GM23338 (cell line): Measurements from ENCODE around the gene RASSF7. TPM values are rescaled to one million over a fixed set of nuclear protein-coding genes. Genes with fewer than 3 reads are reported as not detected.
A peak's percentile ranks its signal among the peaks of the same experiment; 100 is the strongest.

Source experiments
- ATAC-seq: fragments of 200-7000 bp; cut with Tn5 transposase; 3 replicates; pipeline ENCODE4 v1.9.1; 2020
- DNase-seq: peaks from one replicate; pipeline ENCODE4 v3.0.0-alpha.2; 2015; ENCODE audit warnings: low spot score
- H2AFZ ChIP-seq: fragments of 200-600 bp; sonication (generic); 2 replicates; pipeline ENCODE4 v1.8.0; 2016; ENCODE audit warnings: antibody characterized with exemption, mild to moderate bottlenecking, moderate library complexity
- H3F3A ChIP-seq: fragments of 200-600 bp; sonication (generic); replicated peaks from 2 replicates; pipeline ENCODE4 v1.8.0; 2017; ENCODE audit warnings: antibody characterized with exemption, mixed run types, low read depth
- H3K27ac ChIP-seq: fragments of 200-600 bp; sonication (generic); 2 replicates; pipeline ENCODE4 v1.6.1; 2016; ENCODE audit warnings: low read depth
- H3K27me3 ChIP-seq: fragments of 200-600 bp; sonication (generic); 2 replicates; pipeline ENCODE4 v1.8.0; 2016; ENCODE audit warnings: mild to moderate bottlenecking, mixed run types, moderate library complexity; ENCODE audit not compliant: insufficient read depth
- H3K36me3 ChIP-seq: fragments of 200-600 bp; sonication (generic); 2 replicates; pipeline ENCODE4 v1.8.0; 2016; ENCODE audit warnings: mild to moderate bottlenecking; ENCODE audit not compliant: insufficient read depth
- H3K4me1 ChIP-seq: fragments of 200-600 bp; sonication (generic); 2 replicates; pipeline ENCODE4 v1.8.0; 2016; ENCODE audit warnings: mild to moderate bottlenecking, moderate library complexity; ENCODE audit not compliant: insufficient read depth
- H3K4me2 ChIP-seq: fragments of 200-600 bp; sonication (generic); 2 replicates; pipeline ENCODE4 v1.7.1; 2017; ENCODE audit warnings: mixed run types
- H3K4me3 ChIP-seq: fragments of 200-600 bp; sonication (generic); 2 replicates; pipeline ENCODE4 v1.6.1; 2016; ENCODE audit warnings: mixed run types
- H3K79me2 ChIP-seq: fragments of 200-600 bp; sonication (generic); replicated peaks from 2 replicates; pipeline ENCODE4 v1.8.0; 2017; ENCODE audit warnings: mild to moderate bottlenecking; ENCODE audit not compliant: insufficient read depth
- H3K9me2 ChIP-seq: fragments of 200-600 bp; sonication (generic); 2 replicates; pipeline ENCODE4 v1.8.0; 2017; ENCODE audit not compliant: insufficient read depth
- H4K20me1 ChIP-seq: fragments of 200-600 bp; sonication (generic); replicated peaks from 2 replicates; pipeline ENCODE4 v1.8.0; 2017; ENCODE audit warnings: mild to moderate bottlenecking; ENCODE audit not compliant: insufficient read depth
- H3K27ac Mint-ChIP-seq: 2 replicates; pipeline ENCODE4 v1.8.0; 2020; ENCODE audit warnings: inconsistent platforms, mild to moderate bottlenecking, moderate library complexity, mixed read lengths
- H3K27me3 Mint-ChIP-seq: 3 replicates; pipeline ENCODE4 v1.8.0; 2022; ENCODE audit warnings: low read depth, mild to moderate bottlenecking, moderate library complexity, mixed read lengths, inconsistent platforms; ENCODE audit not compliant: insufficient read depth, poor library complexity
- H3K36me3 Mint-ChIP-seq: 3 replicates; pipeline ENCODE4 v1.8.0; 2021; ENCODE audit warnings: low read depth, mild to moderate bottlenecking, inconsistent platforms, moderate library complexity, mixed read lengths
- H3K4me1 Mint-ChIP-seq: 3 replicates; pipeline ENCODE4 v1.8.0; 2020; ENCODE audit warnings: mild to moderate bottlenecking, inconsistent platforms, mixed read lengths
- H3K4me3 Mint-ChIP-seq: 3 replicates; pipeline ENCODE4 v1.8.0; 2021; ENCODE audit warnings: moderate library complexity, mild to moderate bottlenecking, inconsistent platforms, mixed read lengths
- H3K9me3 Mint-ChIP-seq: 3 replicates; pipeline ENCODE4 v1.8.0; 2020; ENCODE audit warnings: moderate library complexity, mild to moderate bottlenecking, inconsistent platforms, mixed read lengths
- CREB1 ChIP-seq: fragments of 250-450 bp; sonication (Bioruptor Pico); IDR thresholded peaks from 2 replicates; pipeline ENCODE4 v1.5.0; 2020; ENCODE audit warnings: low read depth, mild to moderate bottlenecking, moderate library complexity
- CTCF ChIP-seq, 2 experiments: fragments of 200-600 bp in 1 of 2; sonication (generic) in 1 of 2; conservative IDR thresholded peaks; 2 replicates each; pipeline versions ENCODE4 v1.5.1 to v1.6.1; 2016 to 2017; ENCODE audit warnings: antibody characterized with exemption in 2 of 2, low read depth in 2 of 2, mild to moderate bottlenecking in 2 of 2, moderate library complexity in 1 of 2
- EZH2 ChIP-seq: fragments of 200-600 bp; sonication (generic); IDR thresholded peaks from one replicate; pipeline ENCODE4 v1.8.0; 2017; ENCODE audit warnings: antibody characterized with exemption, mild to moderate bottlenecking, low read depth; ENCODE audit not compliant: unreplicated experiment
- JUNB ChIP-seq: IDR thresholded peaks from one replicate; pipeline ENCODE4 v1.6.1; 2016; ENCODE audit warnings: antibody characterized with exemption; ENCODE audit not compliant: unreplicated experiment
- NANOG ChIP-seq: IDR thresholded peaks from 2 replicates; pipeline ENCODE4 v1.6.1; 2016; ENCODE audit warnings: antibody characterized with exemption, borderline replicate concordance
- POLR2AphosphoS5 ChIP-seq: IDR thresholded peaks from 2 replicates; pipeline ENCODE4 v1.6.1; 2016; ENCODE audit warnings: antibody characterized with exemption, low read depth
- ZNF114 ChIP-seq: fragments of 250-450 bp; sonication (Bioruptor Pico); IDR thresholded peaks from 2 replicates; pipeline ENCODE4 v1.5.0; 2020; ENCODE audit warnings: mild to moderate bottlenecking, moderate library complexity
- polyA plus RNA-seq: library from polyadenylated mRNA; unstranded; fragments of >200 nt; fragmentation: Nextera tagmentation; extraction: Ambion mirVana; gene quantifications from 2 replicates; pipeline ENCODE4 v1.2.1, GENCODE V29; 2016
- total RNA-seq: library from RNA; depleted of rRNA; stranded (reverse); fragments of >200 nt; shearing (Covaris generic); gene quantifications from 2 replicates; pipeline ENCODE4 v1.2.3, GENCODE V29; 2014
- TF ChIP-seq, protein P1 (sequence below): fragments of 250-450 bp; sonication (Bioruptor Pico); IDR thresholded peaks from 2 replicates; pipeline ENCODE4 v1.5.0; 2020; ENCODE audit warnings: mild to moderate bottlenecking, moderate library complexity

RASSF7 gene
- total and polyA plus RNA-seq, 2 experiments from 2014 or later, result 39.6 to 64.8 TPM

- TF ChIP-seq, protein P1, sequence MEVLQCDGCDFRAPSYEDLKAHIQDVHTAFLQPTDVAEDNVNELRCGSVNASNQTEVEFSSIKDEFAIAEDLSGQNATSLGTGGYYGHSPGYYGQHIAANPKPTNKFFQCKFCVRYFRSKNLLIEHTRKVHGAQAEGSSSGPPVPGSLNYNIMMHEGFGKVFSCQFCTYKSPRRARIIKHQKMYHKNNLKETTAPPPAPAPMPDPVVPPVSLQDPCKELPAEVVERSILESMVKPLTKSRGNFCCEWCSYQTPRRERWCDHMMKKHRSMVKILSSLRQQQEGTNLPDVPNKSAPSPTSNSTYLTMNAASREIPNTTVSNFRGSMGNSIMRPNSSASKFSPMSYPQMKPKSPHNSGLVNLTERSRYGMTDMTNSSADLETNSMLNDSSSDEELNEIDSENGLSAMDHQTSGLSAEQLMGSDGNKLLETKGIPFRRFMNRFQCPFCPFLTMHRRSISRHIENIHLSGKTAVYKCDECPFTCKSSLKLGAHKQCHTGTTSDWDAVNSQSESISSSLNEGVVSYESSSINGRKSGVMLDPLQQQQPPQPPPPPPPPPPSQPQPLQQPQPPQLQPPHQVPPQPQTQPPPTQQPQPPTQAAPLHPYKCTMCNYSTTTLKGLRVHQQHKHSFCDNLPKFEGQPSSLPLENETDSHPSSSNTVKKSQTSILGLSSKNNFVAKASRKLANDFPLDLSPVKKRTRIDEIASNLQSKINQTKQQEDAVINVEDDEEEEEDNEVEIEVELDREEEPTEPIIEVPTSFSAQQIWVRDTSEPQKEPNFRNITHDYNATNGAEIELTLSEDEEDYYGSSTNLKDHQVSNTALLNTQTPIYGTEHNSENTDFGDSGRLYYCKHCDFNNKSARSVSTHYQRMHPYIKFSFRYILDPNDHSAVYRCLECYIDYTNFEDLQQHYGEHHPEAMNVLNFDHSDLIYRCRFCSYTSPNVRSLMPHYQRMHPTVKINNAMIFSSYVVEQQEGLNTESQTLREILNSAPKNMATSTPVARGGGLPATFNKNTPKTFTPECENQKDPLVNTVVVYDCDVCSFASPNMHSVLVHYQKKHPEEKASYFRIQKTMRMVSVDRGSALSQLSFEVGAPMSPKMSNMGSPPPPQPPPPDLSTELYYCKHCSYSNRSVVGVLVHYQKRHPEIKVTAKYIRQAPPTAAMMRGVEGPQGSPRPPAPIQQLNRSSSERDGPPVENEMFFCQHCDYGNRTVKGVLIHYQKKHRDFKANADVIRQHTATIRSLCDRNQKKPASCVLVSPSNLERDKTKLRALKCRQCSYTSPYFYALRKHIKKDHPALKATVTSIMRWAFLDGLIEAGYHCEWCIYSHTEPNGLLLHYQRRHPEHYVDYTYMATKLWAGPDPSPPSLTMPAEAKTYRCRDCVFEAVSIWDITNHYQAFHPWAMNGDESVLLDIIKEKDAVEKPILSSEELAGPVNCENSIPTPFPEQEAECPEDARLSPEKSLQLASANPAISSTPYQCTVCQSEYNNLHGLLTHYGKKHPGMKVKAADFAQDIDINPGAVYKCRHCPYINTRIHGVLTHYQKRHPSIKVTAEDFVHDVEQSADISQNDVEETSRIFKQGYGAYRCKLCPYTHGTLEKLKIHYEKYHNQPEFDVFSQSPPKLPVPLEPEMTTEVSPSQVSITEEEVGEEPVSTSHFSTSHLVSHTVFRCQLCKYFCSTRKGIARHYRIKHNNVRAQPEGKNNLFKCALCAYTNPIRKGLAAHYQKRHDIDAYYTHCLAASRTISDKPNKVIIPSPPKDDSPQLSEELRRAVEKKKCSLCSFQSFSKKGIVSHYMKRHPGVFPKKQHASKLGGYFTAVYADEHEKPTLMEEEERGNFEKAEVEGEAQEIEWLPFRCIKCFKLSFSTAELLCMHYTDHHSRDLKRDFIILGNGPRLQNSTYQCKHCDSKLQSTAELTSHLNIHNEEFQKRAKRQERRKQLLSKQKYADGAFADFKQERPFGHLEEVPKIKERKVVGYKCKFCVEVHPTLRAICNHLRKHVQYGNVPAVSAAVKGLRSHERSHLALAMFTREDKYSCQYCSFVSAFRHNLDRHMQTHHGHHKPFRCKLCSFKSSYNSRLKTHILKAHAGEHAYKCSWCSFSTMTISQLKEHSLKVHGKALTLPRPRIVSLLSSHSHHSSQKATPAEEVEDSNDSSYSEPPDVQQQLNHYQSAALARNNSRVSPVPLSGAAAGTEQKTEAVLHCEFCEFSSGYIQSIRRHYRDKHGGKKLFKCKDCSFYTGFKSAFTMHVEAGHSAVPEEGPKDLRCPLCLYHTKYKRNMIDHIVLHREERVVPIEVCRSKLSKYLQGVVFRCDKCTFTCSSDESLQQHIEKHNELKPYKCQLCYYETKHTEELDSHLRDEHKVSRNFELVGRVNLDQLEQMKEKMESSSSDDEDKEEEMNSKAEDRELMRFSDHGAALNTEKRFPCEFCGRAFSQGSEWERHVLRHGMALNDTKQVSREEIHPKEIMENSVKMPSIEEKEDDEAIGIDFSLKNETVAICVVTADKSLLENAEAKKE (CRISPR knock-in tag), result no peak
- TF ChIP-seq POLR2AphosphoS5 (no peak), CREB1 (CRISPR knock-in tag) (no peak), NANOG (no peak), EZH2 (no peak)
Observed at GRCh38 chr11:569158-569885, 8.6 kb downstream of the RASSF7 start (continued).

DNA sequence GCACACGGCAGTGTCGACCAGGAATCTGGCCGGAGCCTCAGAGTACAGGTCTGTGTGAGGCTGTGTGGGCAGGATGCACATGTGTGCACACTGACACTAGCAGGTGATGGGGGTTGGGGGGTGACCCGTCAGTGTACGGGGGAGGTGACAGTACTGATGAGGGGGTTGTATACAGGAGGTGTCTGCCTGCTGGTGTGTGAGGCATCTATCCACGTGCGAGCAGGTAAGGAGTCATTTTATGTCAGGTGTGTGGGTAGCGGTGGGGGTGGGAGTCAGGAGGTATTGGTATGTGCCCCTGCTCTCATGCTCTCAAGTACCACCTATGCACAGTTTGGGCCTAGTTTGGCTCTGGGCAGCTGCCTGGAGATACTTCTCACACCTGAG is 11.0 kb downstream of the RASSF7 start:
- Mint-ChIP-seq H3K27me3 (peaks cover 36% of the 10 kb centered on the region), H3K4me3 (peak overlapping the region; percentile 27; the same call in 2 of the 3 replicates), H3K4me1 (peaks cover 21% of the 10 kb centered on the region), H3K27ac (no peak overlapping the region), H3K36me3 (no peaks in the 10 kb centered on the region), H3K9me3 (no peaks in the 10 kb centered on the region)
- Histone ChIP-seq H3K4me2 (peak overlapping the region; percentile 60; the same call in 1 of the 2 replicates), H3K27ac (no peak overlapping the region), H3K27me3 (peaks cover 33% of the 10 kb centered on the region), H3K36me3 (no peaks in the 10 kb centered on the region), H3F3A (peaks cover 2% of the 10 kb centered on the region; the same call in 1 of the 2 replicates), H4K20me1 (no peaks in the 10 kb centered on the region; the same call in none of the 2 replicates), H2AFZ (no peak overlapping the region), H3K4me1 (peaks cover 11% of the 10 kb centered on the region; the same call in 1 of the 2 replicates), H3K4me3 (no peak overlapping the region), H3K9me2 (no peaks in the 10 kb centered on the region), H3K79me2 (peaks cover 1% of the 10 kb centered on the region)
- no peak for DNase-seq
- no peak for ATAC-seq
- no peak for TF ChIP-seq POLR2AphosphoS5
- TF ChIP-seq ZNF114 (CRISPR knock-in tag), result no peak
- TF ChIP-seq JUNB, result no peak
- TF ChIP-seq CTCF (conservative IDR thresholded peaks at IDR 0.05; ENCODE audit: low read depth in 2 of 2), result no peak
